Stimulated activated CD4-positive, alpha-beta T cell treated with anti-CD3 and anti-CD28 coated beads, Interleukin-15, amount 100 ng/mL, for 48 hours (primary cell): ENCODE data around the gene PCNX2.

Source experiments
- DNase-seq, 2 donors: peaks; one replicate each; pipeline ENCODE4 v3.0.0-alpha.2; 2020; ENCODE audit warnings: low read depth in 2 of 2

PCNX2 gene

GRCh38 chr1:232958067-232958466, 337.5 kb downstream of the PCNX2 start:
- DNase-seq = no peak

DNA sequence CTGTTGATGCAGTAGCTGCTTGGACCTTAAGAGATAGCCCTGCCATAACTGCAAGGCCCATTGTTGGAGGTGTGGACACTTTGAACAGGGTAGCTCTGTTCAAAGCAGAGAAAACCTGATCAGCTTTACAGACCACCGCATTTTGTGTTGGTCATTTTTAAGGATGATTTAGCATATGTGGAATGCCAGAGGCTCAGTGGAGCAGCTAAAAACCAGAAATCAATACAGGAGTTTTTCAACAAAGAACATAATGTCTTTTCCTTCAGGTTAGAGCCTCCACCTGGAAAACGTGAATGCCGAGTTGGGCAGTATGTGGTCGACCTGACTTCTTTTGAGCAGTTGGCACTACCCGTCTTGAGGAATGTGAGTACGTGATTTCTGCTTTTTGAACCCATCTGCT, 339.4 kb downstream of the PCNX2 start:
- no peak for DNase-seq

GRCh38 chr1:232954594-232955365, 340.7 kb downstream of the PCNX2 start:
- DNase-seq = no peak

GRCh38 chr1:232952514-232953499, 342.7 kb downstream of the PCNX2 start:
- no peak for DNase-seq

GRCh38 chr1:232951605-232952004, 343.9 kb downstream of the PCNX2 start:
- no peak for DNase-seq

- no peak for DNase-seq
These were observed 344.3 kb downstream of the PCNX2 start for GRCh38 chr1:232951180-232951579.

- DNase-seq = peak; percentile 90 to 92
These were observed 345.0 kb downstream of the PCNX2 start, which contains the start of gene NTPCR for GRCh38 chr1:232950197-232951176. NTPCR (plus strand) TSS chr1:232950611; CDS start chr1:232950711, 100 bp downstream.

DNA sequence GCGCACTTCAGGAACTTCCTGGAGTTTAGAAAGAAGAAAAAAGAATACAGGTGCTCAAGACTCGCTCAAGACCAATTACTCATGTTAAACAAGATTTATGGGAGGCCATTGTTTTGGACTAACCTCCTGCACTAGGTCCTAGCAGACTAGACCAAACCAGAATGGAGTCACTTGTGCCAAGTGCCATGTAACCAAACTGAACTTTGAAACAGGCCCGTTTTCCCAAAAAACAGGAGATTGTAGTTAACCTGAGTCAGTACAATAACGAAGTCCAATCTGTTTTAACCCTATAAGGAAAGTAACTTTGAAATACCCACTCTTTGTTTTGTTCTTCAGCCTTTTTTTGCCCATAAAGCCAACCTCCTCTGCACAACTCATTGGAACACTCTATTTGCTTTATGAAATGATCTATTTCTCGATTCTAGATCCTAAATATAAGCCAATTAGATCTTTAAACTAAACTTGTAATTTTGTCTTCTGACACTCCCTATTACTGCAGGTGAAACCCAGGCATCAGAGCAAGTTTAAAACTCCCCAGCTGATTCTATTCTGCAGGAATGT, 345.8 kb downstream of the PCNX2 start:
- DNase-seq = no peak

DNA sequence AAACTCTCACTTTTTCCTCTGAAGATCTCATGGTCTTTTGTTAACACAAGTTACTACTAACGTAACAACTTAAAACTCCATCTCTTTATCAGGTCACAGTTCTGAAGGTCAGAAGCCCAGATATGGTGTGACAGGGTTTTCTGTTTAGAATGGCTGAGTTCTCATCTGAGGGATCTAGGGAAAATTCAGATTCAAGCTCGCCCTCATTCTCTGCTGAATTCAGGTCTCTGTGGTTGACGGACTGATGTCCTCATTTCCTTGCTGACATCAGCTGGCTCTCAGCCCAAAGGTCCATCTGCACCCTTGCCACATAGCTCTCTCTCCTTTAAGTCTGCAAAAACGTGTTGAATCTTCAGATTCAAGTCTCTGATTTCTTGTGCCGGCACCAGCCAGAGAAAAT, 351.2 kb downstream of the PCNX2 start:
- no peak for DNase-seq

GRCh38 chr1:232943679-232944252, 351.8 kb downstream of the PCNX2 start:
- DNase-seq = no peak

DNA sequence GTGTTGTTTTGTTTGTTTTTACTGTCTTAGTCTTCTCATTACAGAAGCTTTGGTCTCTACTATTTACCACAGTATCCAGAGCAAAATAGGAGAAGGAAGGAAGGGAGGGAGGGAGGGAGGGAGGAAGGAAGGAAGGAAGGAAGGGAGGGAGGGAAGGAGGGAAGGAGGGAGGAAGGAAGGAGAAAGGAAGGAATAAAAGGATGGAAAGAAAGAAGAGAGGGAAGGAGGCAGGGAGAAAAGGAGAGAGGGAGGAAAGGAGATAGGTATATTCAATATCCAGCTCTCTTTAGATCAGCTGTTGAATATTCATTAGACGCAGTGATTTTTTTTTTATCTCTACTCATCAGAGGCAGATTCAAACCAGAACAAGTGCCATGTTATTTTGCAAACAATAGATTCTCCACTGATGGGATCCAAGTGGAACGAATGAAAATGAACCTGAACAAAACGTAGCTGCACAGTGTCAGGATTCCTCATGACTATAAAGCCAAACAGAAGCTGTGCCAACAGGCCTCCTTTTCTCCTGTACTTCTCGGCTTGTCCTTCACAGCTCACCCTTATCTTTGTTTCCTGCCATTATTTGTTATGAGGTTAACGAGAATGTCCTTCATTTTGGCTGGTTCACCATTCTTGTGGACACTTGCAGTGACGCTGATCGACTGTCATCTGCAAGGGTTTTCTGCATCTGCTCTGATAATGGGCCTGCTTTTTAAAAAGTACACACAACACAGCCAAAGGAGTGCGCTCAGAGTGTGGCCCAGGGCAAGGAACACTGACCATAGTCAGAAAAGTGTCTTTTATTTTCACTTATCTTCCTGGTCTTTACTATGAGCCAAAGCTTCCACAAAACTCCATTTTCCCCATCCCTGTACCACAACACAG, 352.9 kb downstream of the PCNX2 start:
- DNase-seq = no peak

GRCh38 chr1:232940262-232940661, 355.3 kb downstream of the PCNX2 start:
- no peak for DNase-seq

GRCh38 chr1:232939748-232940147, 355.8 kb downstream of the PCNX2 start:
- DNase-seq = no peak

- DNase-seq = no peak
These were observed 356.6 kb downstream of the PCNX2 start for GRCh38 chr1:232938926-232939325.

DNA sequence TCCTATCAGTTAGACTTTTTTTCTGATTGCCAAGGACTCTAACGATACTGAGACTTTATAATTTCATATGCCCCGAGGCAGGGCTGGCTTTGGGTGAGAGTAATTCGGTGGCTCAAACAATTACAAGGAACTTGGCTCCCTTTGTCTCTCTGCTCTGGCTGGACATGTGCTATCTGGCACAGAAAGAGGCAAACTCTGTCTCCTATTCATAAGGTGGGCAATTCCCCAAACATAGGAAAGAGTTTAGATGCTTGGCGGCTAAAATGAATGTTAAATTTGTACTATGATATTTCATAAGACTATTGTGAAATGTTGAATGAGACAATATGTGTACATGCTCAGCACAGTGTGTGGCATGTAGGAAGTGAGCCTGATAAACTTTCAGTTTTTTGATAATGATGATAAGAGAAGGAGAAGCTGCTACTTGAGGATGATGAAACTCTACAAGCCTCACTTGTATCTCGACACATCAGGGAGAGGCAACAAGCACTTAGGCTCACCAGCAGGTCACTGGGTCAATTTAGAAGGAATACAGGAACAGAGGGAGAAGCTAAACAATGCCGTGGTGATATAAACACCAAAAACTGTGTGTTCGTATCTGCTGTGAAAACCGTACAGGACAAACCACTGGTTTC, 357.7 kb downstream of the PCNX2 start:
- no peak for DNase-seq

- DNase-seq = no peak
These were observed 358.6 kb downstream of the PCNX2 start for GRCh38 chr1:232936941-232937340.
